ENCODE data around the gene ATM.

DNA sequence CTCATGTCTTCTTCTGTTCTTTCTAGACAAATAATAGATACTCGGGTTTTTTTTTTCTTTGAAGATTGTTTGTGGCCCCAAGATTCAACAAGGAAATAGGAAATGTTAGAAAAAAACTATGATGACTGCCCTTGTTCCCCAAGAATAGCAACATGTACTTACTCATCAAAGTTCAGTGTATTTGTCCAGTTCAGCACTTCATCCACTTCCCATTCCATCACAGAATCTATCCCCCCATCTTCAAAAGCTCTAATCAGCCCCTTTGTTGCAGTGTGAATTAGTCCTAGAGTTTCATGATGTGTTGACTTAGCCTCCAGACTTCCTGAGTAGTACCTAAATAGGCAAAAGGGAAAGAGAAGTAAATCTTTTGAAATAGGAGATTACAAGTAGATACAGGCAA, 170.2 kb downstream of the ATM start:
- TF ChIP-seq, protein P1, sequence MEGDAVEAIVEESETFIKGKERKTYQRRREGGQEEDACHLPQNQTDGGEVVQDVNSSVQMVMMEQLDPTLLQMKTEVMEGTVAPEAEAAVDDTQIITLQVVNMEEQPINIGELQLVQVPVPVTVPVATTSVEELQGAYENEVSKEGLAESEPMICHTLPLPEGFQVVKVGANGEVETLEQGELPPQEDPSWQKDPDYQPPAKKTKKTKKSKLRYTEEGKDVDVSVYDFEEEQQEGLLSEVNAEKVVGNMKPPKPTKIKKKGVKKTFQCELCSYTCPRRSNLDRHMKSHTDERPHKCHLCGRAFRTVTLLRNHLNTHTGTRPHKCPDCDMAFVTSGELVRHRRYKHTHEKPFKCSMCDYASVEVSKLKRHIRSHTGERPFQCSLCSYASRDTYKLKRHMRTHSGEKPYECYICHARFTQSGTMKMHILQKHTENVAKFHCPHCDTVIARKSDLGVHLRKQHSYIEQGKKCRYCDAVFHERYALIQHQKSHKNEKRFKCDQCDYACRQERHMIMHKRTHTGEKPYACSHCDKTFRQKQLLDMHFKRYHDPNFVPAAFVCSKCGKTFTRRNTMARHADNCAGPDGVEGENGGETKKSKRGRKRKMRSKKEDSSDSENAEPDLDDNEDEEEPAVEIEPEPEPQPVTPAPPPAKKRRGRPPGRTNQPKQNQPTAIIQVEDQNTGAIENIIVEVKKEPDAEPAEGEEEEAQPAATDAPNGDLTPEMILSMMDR (IDR thresholded peaks at IDR 0.05), result no peak
- no peak for TF ChIP-seq POLR2A (IDR thresholded peaks at IDR 0.05)
